Right ventricle myocardium inferior (tissue), 1 donor: Measurements from ENCODE around the gene RSU1. TPM values are rescaled to one million over a fixed set of nuclear protein-coding genes. Genes with fewer than 3 reads are reported as not detected.

Experiments
- ATAC-seq: fragments of 200-7000 bp; cut with Tn5 transposase; one replicate; pipeline ENCODE4 v1.9.1; 2020; ENCODE audit warnings: mild to moderate bottlenecking, moderate library complexity
- DNase-seq: peaks from one replicate; pipeline ENCODE4 v3.0.0; 2021; ENCODE audit errors: missing footprints
- intact Hi-C: fragments of 100-400 bp; cut with DNase I; formaldehyde crosslinking; loops from one replicate; pipeline ENCODE4 v1.11.0; 2022
- total RNA-seq: library from RNA; stranded (reverse); fragmentation: NEBNext Ultra II Directional; extraction: Animal tissue kit (Norgen Biotek cat#: 25700); gene quantifications from one replicate; pipeline ENCODE4 v1.2.1, GENCODE V29; 2021
- donor health status: DM: no; HTN: yes; CAD: no; lungs with severe emphysema.

Gene RSU1
- total RNA-seq, 1 donor from 2014 or later, result 56.1 TPM

DNA sequence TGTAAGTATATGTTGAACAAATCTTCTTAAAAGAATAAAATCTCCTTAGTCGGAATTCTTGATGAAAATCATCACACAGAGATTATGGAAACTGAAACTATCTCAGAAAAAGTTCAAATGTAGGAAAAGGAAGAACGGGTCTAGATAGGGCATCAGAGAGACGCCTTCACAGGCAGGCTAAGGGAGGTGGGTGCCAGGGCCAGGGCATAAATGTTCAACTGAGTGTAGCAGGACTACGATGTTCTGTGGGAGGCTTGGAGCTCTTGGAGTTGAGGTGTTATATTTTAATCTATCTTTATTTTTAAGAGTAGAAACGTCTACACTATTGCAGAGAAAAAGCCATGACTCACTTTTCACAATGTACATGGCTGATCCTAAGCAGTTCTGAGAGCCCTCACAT, 101.2 kb downstream of the RSU1 start:
- intact Hi-C loops, result no loop called here
- DNase-seq, result no peak
- ATAC-seq, result no peak

- intact Hi-C loops, result no loop called here
- no peak for ATAC-seq
These were observed 103.9 kb downstream of the RSU1 start for GRCh38 chr10:16713290-16713689.

DNA sequence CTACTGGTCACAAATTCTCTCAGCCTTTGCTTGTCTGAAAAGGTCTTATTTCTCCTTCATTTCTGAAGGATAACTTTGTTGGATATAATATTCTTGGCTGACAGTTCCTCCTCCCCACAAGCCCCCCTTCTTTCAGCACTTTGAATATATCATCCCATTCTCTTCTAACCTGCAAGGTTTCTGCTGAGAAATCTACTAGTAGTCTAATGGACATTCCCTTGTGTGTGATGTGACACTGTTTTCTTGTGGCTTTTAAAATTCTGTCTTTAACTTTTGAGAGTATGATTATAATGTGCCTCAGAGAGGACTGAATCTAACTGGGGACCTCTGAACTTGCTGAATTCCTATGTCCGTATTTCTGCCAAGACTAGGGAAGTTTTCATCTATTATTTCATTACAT, 104.3 kb downstream of the RSU1 start:
- DNase-seq (no peak), ATAC-seq (no peak)
- intact Hi-C loops, result no loop called here

More at GRCh38 chr10:16713290-16713689, 103.9 kb downstream of the RSU1 start:
- no peak for DNase-seq

DNA sequence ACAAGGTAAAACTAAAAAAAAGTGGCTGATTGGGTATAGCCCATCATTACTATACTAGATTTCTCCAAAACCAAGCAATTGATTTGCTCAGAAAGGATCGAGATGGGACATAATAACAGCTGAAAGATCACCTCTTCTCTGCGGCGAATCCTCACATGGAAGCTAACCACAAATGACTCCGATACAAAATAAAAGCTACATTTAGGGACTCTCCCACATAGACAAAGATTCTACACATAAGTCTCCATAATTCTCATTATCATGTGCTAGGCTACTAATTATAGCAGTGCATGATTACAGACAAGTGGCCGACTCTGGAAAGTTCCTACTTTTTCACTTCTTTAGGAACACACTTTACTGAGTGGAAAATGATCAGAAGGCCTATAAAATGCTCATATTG, 116.9 kb downstream of the RSU1 start:
- intact Hi-C loops, result no loop called here
- ATAC-seq, result no peak

GRCh38 chr10:16699435-16700057, 117.7 kb downstream of the RSU1 start:
- ATAC-seq, result no peak
- intact Hi-C loops, result no loop called here
- no peak for DNase-seq

More for the DNA sequence above, 116.9 kb downstream of the RSU1 start:
- no peak for DNase-seq

DNA sequence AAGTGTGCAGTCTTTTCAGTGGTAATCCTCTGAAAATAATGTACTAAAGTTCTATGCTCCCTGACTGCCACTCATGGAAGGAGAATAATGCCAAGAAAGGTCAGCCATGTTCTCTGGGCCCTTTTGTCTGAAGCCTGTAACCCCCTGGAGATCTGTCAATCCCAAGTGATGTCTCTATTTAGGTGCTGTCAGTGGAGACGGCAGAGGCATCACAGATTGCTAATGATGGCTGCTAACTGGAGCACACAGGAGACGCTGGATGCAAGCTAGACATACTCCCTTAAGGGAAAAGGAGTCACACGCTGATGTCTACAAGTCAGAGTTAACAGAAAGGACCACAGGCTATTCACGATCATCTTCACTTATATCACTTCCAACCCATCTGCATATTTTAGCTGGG, 118.8 kb downstream of the RSU1 start:
- ATAC-seq (no peak), DNase-seq (no peak)
- intact Hi-C loops, result no loop called here

DNA sequence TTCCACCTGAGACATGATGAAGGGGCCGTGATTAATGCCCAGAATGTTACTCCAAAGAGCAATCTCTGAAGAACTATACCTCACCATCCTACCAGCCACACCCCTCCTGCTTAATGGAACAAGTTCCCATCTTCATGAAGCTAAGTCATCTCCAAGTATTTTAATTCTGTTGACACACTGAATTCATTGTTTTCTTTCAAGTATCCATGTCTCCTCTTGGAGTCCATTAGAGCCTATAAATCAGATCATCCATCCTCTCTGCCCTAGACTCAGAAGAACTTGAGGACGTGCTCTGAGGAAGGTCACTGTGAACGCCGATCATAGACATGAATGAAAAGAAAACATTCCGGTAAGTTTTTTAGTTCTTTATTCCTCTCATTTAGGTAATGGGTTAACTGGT, 126.8 kb downstream of the RSU1 start:
- no peak for ATAC-seq

GRCh38 chr10:16689696-16690095, 127.5 kb downstream of the RSU1 start:
- DNase-seq (no peak), ATAC-seq (no peak)
- intact Hi-C loops, result no loop called here

More for the DNA sequence above, 126.8 kb downstream of the RSU1 start:
- intact Hi-C loops, result no loop called here
- no peak for DNase-seq

- DNase-seq, result no peak
- ATAC-seq, result no peak
- intact Hi-C loops, result no loop called here
These were observed 128.0 kb downstream of the RSU1 start for GRCh38 chr10:16689227-16689626.

DNA sequence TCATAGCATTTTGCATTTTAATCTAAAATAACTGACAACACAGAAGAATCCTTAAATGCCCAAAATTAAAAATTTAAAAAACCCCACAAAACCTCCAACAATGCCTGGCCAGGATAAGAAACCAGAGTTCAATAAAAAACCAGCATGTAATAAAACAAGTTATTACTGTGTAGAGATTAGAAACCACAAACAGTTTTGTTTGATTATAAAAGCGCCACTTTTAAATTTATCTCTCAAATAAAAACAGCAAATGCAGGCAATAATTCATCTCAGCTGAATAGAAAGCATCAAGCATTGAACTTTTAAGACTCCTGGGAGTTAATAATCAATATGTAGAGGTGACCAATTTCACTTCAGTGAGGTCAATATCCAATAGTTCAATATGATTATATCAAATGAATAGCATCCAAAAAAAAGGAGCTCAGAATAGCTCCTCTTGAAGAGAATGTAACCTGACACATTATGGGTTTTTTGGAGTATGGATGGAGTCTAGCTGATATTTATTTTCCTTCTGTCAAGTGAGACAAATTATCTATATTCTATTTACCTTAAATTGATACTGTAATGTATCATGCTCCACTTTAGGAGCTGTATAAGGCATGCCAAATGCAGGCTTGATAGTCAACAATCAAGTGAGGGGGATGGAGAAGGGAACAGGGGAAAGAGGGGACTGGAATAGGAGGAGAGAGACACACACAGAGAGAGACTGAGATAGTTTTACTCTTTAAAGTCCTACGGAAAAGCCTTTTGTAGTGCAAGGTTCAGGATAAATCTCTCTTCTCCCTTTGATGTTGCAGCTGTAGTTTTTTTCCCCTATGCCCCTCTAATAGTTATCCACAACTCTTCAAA, 130.9 kb downstream of the RSU1 start:
- intact Hi-C loops, result no loop called here

DNA sequence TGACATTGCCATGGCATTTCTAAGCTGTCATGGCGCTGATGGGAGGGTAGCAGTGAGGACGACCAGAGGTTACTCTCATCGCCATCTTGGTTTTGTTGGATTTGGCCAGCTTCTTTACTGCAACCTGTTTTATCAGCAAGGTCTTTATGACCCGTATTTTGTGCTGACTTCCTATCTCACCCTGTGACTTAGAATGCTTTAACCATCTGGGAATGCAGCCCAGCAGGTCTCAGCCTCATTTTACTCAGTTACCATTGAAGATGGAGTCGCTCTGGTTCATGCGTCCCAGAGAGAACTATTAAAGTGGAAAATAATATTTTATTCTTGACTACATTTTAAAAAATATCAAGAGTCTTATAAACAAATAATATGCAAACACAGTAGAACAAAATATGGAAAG, 131.7 kb downstream of the RSU1 start:
- intact Hi-C loops, result no loop called here
- DNase-seq (no peak), ATAC-seq (no peak)

More for the DNA sequence above, 130.9 kb downstream of the RSU1 start:
- no peak for DNase-seq
- no peak for ATAC-seq

DNA sequence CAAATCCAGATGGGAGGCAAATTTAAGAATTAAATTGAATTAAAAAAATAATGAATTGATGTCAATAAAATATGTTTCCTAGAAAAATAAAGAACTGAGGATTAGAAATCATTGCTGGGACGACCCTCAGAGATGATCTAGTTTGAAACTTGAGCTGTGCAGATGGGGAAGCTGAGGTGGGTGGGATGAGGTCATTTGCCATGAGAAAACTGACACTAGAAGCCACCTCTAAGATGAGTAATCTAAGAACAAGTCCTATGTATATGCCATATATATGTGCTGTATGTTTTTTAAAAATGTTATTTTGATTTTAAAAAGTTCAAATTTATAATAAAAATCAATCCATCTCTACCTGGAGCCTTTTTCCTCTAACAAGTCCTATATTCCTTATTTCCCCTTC, 135.7 kb downstream of the RSU1 start:
- no peak for ATAC-seq
- no peak for DNase-seq

GRCh38 chr10:16679511-16679910, 137.7 kb downstream of the RSU1 start:
- intact Hi-C loops, result no loop called here
- DNase-seq, result no peak
- no peak for ATAC-seq

More for the DNA sequence above, 135.7 kb downstream of the RSU1 start:
- intact Hi-C loops, result no loop called here

DNA sequence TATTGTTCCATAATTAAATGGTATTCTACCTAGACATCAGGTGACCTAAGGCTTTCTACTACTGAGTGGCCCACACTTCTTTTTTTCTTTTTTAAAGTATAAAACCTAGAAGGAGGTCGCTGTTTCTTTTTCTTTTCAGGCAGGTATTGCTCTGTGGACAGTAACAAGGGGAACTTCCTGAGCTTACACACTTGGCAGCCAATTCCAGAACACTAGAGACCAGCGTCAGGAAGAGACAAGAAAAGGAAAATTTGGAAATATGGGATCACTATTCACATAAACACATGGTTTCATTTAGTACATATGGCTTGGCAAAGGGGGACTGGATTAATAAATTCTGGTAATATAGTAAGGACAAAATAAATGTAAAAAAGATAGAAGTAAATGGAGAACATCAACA, 141.9 kb downstream of the RSU1 start:
- intact Hi-C loops, result no loop called here
- DNase-seq, result no peak
- no peak for ATAC-seq

DNA sequence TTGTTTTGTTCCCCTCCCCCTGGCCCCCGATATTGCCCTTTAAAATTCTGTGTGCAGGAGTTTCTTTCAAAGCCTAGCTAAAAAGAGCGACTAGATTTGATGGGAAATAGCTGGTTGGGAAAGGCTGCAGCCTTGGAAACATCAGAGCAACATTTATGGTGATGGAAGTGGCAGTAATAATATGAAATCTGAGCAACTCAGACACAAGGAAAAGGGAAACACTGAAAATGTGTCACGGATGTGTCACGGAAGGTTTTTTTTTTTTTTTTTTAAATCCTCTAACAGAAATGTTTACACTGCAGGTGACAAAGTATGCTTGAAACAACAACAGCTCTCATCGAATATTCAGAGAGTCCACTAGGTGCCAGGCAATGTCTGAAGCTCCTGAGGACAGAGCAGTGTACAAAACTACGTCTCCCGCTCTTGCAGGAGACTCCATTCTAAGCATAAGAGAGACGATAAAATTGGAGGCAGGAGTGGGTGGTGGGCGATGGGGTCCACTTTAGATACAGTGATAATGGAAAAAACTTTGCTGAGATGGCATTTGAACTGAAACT, 143.0 kb downstream of the RSU1 start:
- DNase-seq (no peak), ATAC-seq (no peak)
- intact Hi-C loops, result no loop called here

- ATAC-seq, result no peak
- intact Hi-C loops, result no loop called here
- no peak for DNase-seq
These were observed 143.8 kb downstream of the RSU1 start for GRCh38 chr10:16673443-16673842.

GRCh38 chr10:16663444-16663843, 153.8 kb downstream of the RSU1 start:
- DNase-seq (no peak), ATAC-seq (peak; percentile 94)
- intact Hi-C loops, result no loop called here

- intact Hi-C loops, result no loop called here
- ATAC-seq (no peak), DNase-seq (no peak)
These were observed 154.3 kb downstream of the RSU1 start for GRCh38 chr10:16662923-16663322.

DNA sequence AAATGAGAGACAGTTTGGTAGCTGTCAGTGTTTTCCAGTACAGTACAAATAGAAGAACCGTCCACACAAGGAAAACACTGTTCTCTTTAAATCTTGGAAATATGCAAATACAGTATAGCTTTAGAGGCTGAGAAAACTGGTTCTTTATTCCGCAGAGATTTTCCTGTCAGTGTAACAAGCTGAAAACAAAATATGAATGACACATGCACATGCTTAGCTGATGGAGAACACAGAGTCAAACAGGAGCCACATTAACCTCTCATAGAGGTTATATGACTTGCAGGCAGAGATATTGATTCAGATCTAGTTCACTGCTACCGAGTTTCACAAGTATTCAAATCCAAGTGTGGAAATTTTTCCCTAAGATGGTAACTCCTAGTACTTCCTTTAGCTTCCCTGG, 160.3 kb downstream of the RSU1 start:
- DNase-seq (no peak), ATAC-seq (no peak)
- intact Hi-C loops, result no loop called here

DNA sequence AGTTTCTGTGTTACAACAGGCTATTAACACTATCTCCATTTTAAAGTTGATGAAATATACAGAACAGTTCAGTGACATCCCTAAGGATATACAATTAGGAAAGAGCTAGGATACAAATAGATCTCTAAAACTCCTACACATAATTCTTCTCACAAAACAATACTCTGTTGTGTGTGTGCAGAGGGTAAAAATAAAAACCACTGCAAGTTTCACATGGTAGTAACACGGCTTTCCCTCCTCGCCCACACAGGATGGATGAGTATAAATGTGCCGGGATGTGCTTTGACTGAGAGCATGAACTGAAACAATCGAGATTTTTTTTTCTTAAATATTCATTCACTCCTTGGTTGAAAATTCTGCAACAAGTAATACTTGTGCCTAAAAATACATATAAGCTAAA, 164.0 kb downstream of the RSU1 start:
- ATAC-seq (no peak), DNase-seq (no peak)
- intact Hi-C loops, result no loop called here
